Lung (tissue), 12 donors: ENCODE measurements around the gene LDLRAD4. TPM values are rescaled to one million over a fixed set of nuclear protein-coding genes. Genes with fewer than 3 reads are reported as not detected.

Experiments used
- ATAC-seq: fragments of 200-7000 bp; cut with Tn5 transposase; one replicate; pipeline ENCODE4 v1.9.1; 2020; ENCODE audit warnings: moderate number of reproducible peaks; ENCODE audit not compliant: insufficient read depth, low FRiP score
- DNase-seq, 3 donors: peaks; one replicate each; pipeline ENCODE4 v3.0.0-alpha.2; 2013 to 2017
- H3K27ac ChIP-seq, 2 donors: one replicate each; pipeline ENCODE4 v1.5.1; 2013; ENCODE audit warnings: mild to moderate bottlenecking in 2 of 2, moderate library complexity in 2 of 2, control low read depth in 1 of 2, inconsistent platforms in 1 of 2, low read depth in 1 of 2, low read length in 1 of 2
- H3K27me3 ChIP-seq, 3 donors: one replicate each; pipeline ENCODE4 v1.5.1; 2013; ENCODE audit warnings: low read length in 2 of 3; ENCODE audit not compliant: control insufficient read depth in 3 of 3, insufficient read depth in 3 of 3
- H3K36me3 ChIP-seq, 4 donors: one replicate each; pipeline ENCODE4 v1.5.1; 2013; ENCODE audit warnings: low read length in 4 of 4, mild to moderate bottlenecking in 1 of 4, moderate library complexity in 1 of 4; ENCODE audit not compliant: control insufficient read depth in 4 of 4, insufficient read depth in 4 of 4
- H3K4me1 ChIP-seq, 5 donors: one replicate each; pipeline ENCODE4 v1.5.1; 2013; ENCODE audit warnings: low read length in 5 of 5, mild to moderate bottlenecking in 2 of 5, moderate library complexity in 1 of 5; ENCODE audit not compliant: control insufficient read depth in 5 of 5, insufficient read depth in 5 of 5
- H3K4me3 ChIP-seq: one replicate; pipeline ENCODE4 v1.5.1; 2013; ENCODE audit warnings: mild to moderate bottlenecking, control low read depth, moderate library complexity
- H3K9ac ChIP-seq, 2 donors: one replicate each; pipeline ENCODE4 v1.5.1; 2013; ENCODE audit warnings: low read length in 2 of 2, control low read depth in 1 of 2; ENCODE audit not compliant: insufficient read depth in 1 of 2
- H3K9me3 ChIP-seq, 4 donors: one replicate each; pipeline ENCODE4 v1.5.1; 2013; ENCODE audit warnings: low read length in 3 of 4, mild to moderate bottlenecking in 1 of 4, moderate library complexity in 1 of 4; ENCODE audit not compliant: control insufficient read depth in 4 of 4, insufficient read depth in 3 of 4
- CTCF ChIP-seq: IDR thresholded peaks from 2 replicates; pipeline ENCODE4 v1.5.1; 2012; ENCODE audit warnings: mild to moderate bottlenecking; ENCODE audit errors: control extremely low read depth, extremely low read depth
- WGBS, 2 donors: extraction: QIAGEN DNeasy Blood & Tissue Kit; methylation state at CpG; one replicate each; pipeline ENCODE4 v1.1.7; 2013; 5-methylcytosine and 5-hydroxymethylcytosine counted together
- polyA plus RNA-seq, 2 donors: library from polyadenylated mRNA; stranded (reverse); fragments of 200-250 nt; gene quantifications; one replicate each; pipeline ENCODE4 v1.2.1, GENCODE V29; 2013
- total RNA-seq, 2 donors: library from RNA; depleted of rRNA in 1 of 2; stranded (reverse); fragments of >200 nt in 1 of 2; gene quantifications; one replicate each; pipeline ENCODE4 v1.2.1, GENCODE V29; 2014 to 2021
- donor health status: control.
- donor health status: control.
- donor health status: Bipolar disorder and iron deficiency.
- donor health status: healthy.
- donor health status: DM: yes; HTN: yes; CAD: no.

Gene LDLRAD4
- total and polyA plus RNA-seq, 4 donors, result 3.2 to 62.4 (median 19.9) TPM

GRCh38 chr18:13461469-13461868 is 242.9 kb downstream of the LDLRAD4 start:
- H3K9ac ChIP-seq, result no peak overlapping the region
- no peak overlapping the region for H3K4me3 ChIP-seq
- ATAC-seq, result no peak
- 93 to 96% methylated on average over 5 of the region's 5 CpGs for whole genome bisulfite sequencing, 2 donors
- peaks cover 0 to 13% (median 0%) of the 10 kb centered on the region in 5 donors for H3K4me1 ChIP-seq
- no peak overlapping the region for H3K27ac ChIP-seq
- DNase-seq, result no peak
- no peaks in the 10 kb centered on the region for H3K36me3 ChIP-seq
- TF ChIP-seq CTCF, result no peak
- H3K27me3 ChIP-seq, result no peaks in the 10 kb centered on the region
- peaks cover 0 to 4% (median 0%) of the 10 kb centered on the region in 4 donors for H3K9me3 ChIP-seq

- H3K27me3 ChIP-seq, result no peaks in the 10 kb centered on the region
- DNase-seq, result no peak
- H3K9me3 ChIP-seq, result peaks cover 0 to 4% (median 0%) of the 10 kb centered on the region in 4 donors
- H3K27ac ChIP-seq, result no peak overlapping the region
- no peak for ATAC-seq
- H3K36me3 ChIP-seq, result no peaks in the 10 kb centered on the region
- 87 to 93% methylated on average over 5 of the region's 5 CpGs for WGBS, 2 donors
- peaks cover 0 to 13% (median 0%) of the 10 kb centered on the region in 5 donors for H3K4me1 ChIP-seq
- no peak overlapping the region for H3K4me3 ChIP-seq
- no peak for TF ChIP-seq CTCF
- no peak overlapping the region for H3K9ac ChIP-seq
Measured at GRCh38 chr18:13461936-13462335, 243.4 kb downstream of the LDLRAD4 start.

GRCh38 chr18:13462686-13463085 is 244.1 kb downstream of the LDLRAD4 start:
- DNase-seq, result no peak
- TF ChIP-seq CTCF, result no peak
- H3K9me3 ChIP-seq, result peaks cover 0 to 4% (median 0%) of the 10 kb centered on the region in 4 donors
- H3K27me3 ChIP-seq, result no peaks in the 10 kb centered on the region
- H3K27ac ChIP-seq, result no peak overlapping the region
- H3K4me1 ChIP-seq, result peaks cover 0 to 13% (median 0%) of the 10 kb centered on the region in 5 donors
- no peak for ATAC-seq
- no peaks in the 10 kb centered on the region for H3K36me3 ChIP-seq
- WGBS, 2 donors, result 91 to 92% methylated on average over 11 of the region's 11 CpGs
- H3K4me3 ChIP-seq, result no peak overlapping the region
- no peak overlapping the region for H3K9ac ChIP-seq
